HG03196 (cell line): Measurements from ENCODE around the gene MFF.

Experiments used
- ATAC-seq: cut with Tn5 transposase; IDR thresholded peaks from one replicate; pipeline ENCODE4 v1.9.1; 2021; ENCODE audit not compliant: unreplicated experiment

MFF gene, protein sequence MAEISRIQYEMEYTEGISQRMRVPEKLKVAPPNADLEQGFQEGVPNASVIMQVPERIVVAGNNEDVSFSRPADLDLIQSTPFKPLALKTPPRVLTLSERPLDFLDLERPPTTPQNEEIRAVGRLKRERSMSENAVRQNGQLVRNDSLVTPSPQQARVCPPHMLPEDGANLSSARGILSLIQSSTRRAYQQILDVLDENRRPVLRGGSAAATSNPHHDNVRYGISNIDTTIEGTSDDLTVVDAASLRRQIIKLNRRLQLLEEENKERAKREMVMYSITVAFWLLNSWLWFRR

DNA sequence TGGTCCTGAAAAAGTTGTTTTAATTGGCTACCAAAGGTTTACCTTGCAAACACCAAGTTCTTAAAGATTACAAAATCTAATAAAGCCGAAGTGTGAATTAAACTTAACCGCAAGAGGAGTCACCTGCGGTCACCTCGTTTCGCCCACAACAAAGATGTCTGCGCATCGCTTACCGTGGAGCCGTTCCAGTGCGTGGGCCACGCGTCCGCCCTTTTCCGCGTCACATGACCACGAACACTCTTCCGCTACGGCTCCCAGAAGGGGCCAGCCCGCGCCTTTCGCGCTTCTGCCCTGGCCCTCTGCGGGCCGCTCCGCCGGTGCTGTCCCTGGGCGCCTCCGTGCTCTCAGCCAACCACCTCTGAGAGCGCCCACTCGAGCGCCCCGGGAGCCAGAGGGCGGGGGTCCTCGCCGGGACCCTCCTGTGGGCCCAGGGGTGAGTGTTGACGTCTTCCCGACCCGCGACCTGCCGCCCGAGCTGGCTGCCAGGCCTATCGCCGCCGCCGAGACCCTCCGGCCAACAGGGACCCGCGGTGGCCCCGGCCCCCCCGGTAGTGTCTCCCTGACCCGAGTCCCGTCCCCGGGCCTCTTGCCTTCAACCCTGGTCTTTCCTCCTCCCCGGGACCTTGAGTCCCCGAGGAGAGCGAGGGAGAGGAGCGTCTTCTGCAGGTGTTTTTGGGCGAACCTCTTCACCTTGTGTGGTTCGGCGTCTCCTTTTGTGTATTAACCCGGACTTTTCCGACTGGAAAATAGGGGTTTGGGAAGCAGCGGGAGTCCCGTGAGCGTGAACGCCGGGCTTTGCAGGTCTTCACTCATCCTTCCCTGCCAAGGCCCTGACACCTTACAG is at the start of gene MFF:
Gene MFF (plus strand): TSS at position 257 of the 844 bp plus-strand sequence. CDS start 5,415 bp downstream, outside the sequence.
- ATAC-seq, result peak; percentile 99

DNA sequence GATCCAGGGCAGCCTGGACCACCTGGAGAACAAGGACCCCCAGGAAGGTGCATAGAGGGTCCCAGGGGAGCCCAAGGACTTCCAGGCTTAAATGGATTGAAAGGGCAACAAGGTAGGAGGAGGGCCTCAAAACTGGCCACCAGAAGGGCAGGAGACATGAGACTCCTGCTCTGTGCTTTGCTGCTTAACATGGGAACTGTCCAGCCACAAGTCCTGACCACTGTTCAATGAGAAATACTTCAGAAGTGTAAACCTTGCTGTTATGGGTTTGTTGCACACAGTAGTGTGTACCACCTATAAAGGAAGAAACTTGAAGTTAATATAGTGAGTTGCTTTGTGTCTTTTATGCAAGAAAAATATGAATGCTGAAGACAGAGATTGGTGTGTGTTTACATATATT is 44.2 kb upstream of the MFF start:
- no peak for ATAC-seq

DNA sequence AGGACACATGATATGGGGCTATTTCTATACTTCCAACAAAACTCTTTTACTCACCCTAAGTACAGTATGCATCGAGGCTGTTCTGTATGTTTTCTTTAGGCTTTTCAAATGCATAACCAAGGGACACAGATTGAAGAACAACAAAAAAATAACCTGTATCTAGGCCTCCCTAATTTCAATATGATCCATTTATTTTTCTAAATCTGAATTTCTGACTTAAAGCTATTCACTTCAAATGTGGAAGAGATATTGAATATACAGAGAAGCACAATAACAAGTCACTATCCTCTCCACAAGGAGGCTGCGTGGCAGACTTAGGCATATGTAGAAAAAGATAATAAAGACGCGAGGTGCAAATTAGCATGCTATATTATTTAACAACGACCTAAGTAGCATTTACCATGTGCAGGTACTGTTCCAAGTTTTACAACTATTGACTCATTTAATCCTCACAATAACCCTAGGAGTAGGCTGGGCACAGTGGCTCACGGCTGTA is 39.3 kb upstream of the MFF start:
- no peak for ATAC-seq

DNA sequence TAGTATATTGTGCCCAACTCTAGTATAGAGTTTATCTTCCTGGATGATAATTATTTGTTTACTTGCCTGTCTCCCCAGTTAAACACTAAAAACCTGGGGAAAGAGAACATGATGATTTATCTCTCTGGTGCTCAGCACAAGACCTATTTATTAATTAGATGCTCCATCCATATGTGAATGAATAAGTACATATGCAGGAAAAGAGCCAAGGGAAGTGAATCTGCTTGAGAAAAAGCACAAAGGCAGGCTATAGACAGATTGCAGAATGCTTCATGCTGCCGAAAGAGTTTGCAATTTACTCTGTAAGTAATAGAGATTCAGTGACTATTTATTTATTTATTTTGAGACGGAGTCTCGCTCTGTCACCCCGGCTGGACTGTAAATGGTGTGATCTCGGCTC is 37.3 kb upstream of the MFF start:
- no peak for ATAC-seq

DNA sequence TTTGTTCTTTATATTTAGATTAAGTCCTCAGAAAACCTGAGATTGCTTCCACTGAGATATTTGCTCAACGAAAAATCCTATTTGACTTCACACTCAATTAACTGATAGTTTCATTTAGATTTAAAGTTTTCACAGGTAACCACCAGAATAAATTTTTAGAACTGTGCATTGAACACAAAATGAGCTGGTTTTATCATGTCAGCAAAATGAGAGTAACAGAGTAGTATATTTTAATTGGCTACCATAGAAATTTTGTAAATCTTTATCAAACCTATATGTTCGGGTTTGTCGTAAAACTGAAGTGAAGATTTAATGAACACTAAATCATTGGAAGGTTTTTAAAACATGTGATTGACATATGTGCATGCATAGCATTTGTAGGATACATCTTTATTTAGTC is 32.7 kb upstream of the MFF start:
- ATAC-seq, result no peak

DNA sequence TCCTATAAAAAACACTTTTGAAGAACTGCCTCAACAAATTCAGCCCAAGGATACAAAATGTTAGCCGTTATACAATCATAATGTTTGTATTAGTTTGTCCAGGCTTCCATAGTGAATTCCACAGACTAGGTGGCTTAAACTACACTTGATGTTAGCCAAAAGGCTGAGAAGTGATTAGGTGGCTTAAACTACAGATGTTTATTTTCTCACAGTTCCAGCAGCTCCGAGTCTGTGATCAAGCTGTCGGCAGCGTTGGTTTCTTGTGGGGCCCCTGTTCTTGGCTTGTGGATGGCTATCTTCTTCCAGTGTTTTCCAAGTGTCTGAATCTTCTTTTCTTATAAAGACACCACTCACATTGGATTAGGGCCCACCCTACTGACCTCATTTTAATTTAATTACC is 31.5 kb upstream of the MFF start:
- ATAC-seq, result no peak

DNA sequence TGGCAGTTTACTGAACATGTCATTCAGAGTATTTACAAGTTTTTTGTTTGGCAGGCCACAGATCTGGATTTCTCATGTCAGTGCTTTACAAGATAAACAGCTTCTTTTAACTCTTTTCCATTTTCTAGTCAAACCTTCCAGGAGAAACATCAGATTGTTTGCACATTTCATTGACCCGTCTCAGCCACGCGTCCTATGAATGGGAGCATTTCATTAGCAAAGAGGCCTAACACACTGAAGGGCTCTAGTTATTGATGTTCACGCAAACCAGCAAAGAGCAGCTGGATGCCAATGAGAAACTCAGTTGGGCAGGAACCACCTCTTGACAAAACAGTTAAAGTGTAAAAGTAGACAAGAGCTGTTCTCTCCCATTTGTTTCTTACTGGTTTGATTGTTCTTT is 29.2 kb upstream of the MFF start:
- ATAC-seq, result no peak

DNA sequence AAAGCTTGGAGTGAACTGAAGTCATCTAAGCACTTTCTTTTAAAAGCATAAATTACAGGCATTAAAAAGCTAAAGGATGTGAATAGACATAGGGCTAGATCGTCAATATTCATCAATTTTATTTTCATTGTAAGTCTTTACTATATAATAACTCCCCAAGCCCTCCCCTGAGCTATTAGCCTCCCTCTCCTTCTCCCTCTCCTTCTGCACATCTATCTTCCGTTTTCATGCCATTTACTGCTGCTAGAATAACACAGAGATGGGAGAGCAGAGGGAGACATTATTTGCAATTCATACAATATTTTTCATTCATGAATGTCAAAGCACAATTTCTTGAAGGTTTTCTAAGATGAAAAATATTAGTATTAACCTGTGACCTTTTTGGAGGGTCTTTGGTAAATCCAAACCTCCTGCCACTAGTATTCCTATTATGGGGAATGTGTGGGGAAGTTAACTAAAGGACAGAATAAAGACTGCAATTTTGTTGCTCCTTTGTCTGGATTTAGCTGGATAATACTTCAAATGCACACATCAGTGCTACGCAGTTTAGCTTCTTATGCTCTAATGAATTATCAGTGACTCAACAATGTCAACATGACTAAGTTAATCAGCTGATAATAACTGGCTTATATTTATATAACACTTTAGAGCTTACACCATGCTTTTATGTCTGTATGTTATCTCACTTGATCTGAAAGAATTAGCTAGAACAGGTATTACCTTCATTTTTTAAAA is 28.2 kb upstream of the MFF start:
- no peak for ATAC-seq

DNA sequence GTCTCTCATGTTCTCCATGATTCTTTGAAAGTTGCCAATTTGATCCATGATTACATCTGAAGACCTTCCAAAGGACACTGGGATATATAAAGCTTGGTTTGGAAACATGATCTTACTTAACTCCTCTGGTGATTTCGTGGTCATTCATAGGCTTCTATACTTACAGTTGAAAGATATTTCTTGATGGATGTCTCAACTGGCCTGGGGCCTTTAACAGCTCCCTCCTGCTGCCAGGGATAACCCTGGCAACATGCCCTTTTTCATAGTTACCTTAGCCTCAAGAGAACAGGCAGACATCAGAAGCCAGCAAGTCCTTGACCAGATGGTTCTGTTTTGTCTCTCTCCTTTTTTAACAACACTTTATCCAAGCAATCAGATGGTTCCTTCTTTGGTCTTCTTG is 23.5 kb upstream of the MFF start:
- ATAC-seq, result no peak

DNA sequence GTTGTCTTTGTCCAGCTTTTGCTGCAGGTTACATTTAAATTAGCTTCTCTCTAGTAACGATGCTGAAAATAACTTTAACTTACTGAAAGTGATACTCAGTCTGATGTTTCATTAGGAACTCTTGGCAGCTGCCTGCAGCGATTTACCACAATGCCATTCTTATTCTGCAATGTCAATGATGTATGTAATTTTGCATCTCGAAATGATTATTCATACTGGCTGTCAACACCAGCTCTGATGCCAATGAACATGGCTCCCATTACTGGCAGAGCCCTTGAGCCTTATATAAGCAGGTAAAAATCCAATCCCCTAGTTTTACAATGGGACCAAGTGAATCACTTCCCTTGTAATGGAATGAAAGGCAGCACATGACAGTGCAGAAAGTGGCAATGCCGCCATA is 16.3 kb upstream of the MFF start:
- ATAC-seq, result peak; percentile 60

DNA sequence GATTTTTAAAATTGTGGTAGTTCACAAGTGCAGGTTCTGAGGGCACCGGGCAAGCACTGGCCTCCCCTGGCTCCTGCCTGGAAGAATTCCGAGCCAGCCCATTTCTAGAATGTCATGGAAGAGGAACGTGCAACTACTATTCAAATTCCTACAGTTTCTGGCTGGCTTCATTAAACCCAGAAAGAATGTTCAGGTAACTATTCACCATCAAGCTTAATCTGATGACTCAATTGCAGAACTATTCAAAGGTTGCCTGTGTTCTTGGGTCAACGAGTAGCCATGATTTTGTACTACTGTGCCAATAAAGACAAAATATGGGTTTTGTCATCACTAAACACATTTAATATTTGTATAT is 14.3 kb upstream of the MFF start:
- no peak for ATAC-seq

DNA sequence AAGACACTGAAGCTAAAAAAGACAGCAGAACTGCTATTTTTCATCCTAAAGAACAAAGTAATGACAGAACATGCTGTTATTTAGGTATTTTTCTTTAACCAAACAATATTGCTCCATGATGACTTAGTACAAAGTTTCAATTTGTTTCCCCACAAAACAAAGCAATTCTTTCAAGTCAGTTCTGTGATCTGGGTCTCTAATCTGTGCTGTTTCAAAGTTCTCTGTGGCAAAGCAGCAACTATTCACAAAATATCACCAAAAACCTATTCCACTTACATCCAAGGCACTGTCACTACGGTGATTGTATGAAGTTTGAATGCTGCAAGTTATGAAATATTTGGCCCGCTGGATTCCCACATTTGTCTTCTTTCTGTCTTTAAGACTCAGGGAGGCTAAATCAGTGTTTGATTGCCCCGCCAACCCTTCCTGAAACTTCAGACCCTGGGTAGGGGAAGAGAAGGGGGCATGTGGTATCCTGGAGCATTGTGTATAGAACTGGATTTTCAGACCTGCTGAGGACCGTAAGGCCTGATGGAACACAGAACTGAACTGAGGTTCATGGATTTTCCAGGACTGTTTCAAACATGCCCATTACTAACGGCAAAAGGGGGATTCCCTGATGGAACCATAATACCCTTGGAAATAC is 13.1 kb upstream of the MFF start:
- no peak for ATAC-seq

DNA sequence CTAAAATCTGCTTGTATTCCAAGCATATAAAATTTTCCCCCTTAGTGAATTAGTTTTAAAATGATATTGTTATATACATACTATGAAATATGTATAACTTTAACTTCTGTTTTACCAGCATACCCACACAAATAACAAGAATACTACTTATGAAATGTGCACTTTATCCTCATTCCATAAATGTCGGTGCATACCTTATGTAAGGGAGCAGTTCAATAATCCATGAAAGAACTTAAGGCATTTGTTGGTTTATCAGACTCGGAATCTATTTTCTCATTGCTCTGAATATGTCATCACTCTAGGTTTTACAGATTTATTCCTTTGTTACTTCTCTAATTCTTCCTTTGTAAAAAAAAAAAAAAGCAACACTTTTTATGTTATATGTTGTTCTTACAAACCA is 12.5 kb upstream of the MFF start:
- ATAC-seq, result no peak

DNA sequence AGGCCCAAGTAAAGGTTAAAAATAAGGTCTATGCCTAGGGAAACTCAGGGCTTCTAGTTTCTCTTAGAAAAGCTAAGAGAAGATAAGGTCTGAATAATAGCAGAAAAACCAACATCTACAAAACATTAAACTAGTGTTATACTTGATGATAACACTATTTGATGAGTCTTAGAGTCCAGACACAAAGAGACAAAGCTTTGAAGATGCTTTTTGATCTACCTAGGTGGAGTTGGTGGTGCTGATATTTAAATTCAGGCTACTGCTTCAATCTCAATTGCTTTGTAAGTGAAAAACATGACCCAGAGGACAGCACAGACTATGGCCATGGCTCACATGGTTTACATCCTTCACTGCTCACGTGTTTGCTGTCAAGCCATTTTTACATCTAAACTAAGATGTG is 11.7 kb upstream of the MFF start:
- ATAC-seq, result no peak

DNA sequence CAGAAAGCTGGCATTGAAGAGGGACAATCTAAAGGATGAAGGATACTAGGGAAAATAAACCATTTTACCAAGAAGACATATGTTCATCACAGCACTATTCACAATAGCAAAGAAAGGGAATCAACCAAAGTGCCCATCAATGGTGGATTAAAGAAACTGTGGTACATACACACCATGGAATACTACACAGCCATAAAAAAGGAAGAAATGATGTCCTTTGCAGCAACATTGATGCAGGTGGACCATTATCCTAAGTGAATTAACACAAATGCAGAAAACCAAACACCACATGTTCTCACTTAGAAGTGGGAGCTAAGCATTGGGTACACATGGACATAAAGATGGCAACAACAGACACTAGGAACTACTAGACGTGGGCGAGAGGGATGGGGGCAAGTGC is 7.2 kb upstream of the MFF start:
- ATAC-seq, result no peak

DNA sequence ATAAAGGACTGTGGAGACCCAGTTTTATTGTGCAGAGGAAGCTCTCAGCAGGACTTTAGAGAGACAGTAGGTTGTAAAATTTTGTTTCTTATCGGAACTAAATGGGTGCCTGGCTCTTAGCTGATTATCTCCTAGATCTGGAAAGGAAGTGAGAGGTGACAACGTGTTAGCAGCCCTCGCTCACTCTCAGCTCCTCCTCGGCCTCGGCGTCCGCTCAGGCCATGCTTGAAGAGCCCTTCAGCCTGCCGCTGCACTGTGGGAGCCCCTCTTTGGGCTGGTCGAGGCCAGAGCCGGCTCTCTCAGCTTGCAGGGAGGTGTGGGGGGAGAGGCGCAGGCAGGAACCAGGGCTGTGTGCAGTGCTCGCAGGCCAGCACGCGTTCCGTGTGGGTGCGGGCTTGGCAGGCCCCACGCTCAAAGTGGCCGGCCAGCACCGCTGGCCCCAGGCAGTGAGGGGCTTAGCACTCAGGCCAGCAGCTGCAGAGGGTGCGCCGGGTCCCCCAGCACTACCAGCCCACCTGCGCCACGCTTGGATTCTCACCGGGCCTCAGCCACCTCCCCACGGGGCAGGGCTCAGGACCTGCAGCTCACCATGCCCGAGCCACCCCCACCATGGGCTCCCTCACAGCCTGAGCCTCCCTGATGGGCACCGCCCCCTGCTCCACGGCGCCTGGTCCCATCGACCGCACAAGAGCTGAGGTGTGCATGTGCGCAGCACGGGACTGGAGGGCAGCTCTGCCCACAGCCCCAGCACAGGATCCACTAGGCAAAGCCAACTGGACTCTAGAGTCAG is 4.6 kb upstream of the MFF start:
- no peak for ATAC-seq

DNA sequence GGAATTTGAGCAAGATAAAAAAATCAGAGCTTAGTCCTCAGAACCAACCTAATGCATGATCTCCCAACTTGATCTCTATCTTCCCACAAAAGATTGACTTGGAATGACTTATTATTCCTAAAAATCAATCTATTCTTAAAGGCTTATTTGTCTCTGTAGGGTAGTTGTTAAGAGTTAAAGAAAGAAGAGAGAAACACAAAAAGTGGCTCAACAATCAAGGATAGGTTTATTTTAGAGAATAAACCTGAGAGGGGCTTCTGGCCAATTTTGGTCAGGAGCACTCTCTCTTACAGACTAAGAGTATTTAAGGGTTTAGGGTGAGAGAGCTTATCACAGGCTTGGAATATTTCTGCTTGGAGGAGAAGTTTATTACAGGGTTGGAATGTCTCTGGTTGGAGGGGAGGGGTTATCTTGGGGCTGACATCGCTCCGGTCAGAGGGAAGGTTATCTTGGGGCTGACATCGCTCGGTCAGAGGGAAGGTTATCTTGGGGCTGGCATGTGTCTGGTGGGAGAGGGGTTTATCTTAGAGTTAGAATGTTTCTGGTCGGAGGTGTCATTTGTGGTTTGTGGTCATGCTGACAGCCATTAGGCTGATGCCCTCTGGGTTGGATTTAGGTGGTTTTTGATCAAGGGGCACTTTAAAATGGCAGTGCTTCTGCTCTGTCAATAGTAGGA is 2.4 kb upstream of the MFF start:
- no peak for ATAC-seq

DNA sequence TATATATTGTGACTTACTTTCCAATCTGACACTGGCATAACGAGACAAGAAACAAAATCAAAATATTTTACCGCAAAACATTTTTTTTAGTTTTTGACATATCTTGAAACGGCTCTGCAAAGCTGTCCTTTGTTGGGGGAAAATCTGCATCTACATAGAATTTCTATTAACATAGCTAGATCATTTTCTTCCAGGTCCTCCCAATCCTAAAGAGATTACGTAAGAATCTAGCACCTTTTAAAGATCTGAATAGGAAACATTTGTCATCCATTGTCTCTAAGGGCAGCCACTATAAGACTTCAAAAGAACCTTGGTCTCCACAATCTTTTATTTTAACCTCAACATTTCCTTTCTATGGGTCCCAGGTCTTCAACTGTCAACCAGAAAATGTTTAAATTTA is 1.2 kb upstream of the MFF start:
- no peak for ATAC-seq

DNA sequence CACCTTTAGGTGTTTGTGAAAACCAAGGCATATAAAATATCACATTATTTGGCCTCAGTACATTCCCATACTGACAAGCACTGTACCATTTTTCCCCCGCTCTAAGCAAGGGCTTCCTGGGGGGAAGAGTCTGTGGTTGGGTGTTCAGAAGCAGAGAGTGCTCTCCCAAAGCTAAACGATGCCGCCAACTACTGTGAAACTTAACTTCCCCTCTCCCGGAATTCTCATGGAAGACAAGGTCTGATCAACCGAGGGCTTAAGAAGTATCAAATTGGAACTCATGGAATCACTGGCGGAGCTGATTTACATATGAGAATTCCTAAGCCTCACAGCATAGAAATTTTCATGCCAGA is 433 bp upstream of the MFF start:
- no peak for ATAC-seq

DNA sequence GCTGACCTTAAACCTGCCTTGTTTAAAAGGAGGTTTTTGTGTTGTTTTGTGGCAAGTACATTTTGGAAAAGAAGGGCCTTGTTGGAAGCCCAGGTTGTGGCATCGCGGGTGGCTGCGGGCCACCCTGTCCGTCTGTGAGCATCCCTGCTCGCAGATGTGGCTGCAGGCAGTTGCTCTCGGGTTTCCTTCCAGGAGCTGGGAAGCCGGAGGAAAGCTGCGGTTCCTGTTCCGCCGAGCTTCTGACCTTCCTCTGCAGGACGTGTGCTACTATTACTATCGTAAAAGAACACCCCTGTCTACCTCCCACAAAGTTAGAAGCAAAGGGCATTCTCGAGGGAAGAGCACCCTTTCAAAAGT is 766 bp downstream of the MFF start:
- ATAC-seq, result no peak
